HepG2 (cell line): ENCODE measurements around the gene HSD3B7. TPM values are rescaled to one million over a fixed set of nuclear protein-coding genes. Genes with fewer than 3 reads are reported as not detected.

Source experiments
- ARID4A ChIP-seq: sonication (generic); formaldehyde crosslinking; IDR thresholded peaks from 2 replicates; pipeline ENCODE4 v1.5.0; 2020; ENCODE audit warnings: mild to moderate bottlenecking, missing genetic modification reagents, borderline replicate concordance
- ARNT2 ChIP-seq: sonication (generic); formaldehyde crosslinking; IDR thresholded peaks from 2 replicates; pipeline ENCODE4 v1.8.0; 2022; ENCODE audit warnings: mild to moderate bottlenecking, low read depth, missing genetic modification reagents, moderate library complexity
- BCL3 ChIP-seq: sonication (generic); formaldehyde crosslinking; IDR thresholded peaks from 2 replicates; pipeline ENCODE4 v1.5.1; 2020; ENCODE audit warnings: mild to moderate bottlenecking, missing genetic modification reagents, moderate library complexity
- FOXJ3 ChIP-seq: sonication (generic); formaldehyde crosslinking; IDR thresholded peaks from 2 replicates; pipeline ENCODE4 v1.4.0; 2020; ENCODE audit warnings: missing genetic modification reagents, mild to moderate bottlenecking, borderline replicate concordance
- FOXP4 ChIP-seq: sonication (generic); formaldehyde crosslinking; IDR thresholded peaks from 2 replicates; pipeline ENCODE4 v1.4.0; 2020; ENCODE audit warnings: missing genetic modification reagents
- GABPB1 ChIP-seq: IDR thresholded peaks from 2 replicates; pipeline ENCODE4 v1.6.1; 2016; ENCODE audit warnings: mild to moderate bottlenecking, missing genetic modification reagents, moderate library complexity, missing compliant biosample characterization
- HNF4A ChIP-seq: sonication (generic); formaldehyde crosslinking; IDR thresholded peaks from 2 replicates; pipeline ENCODE4 v1.4.0; 2020; ENCODE audit warnings: missing genetic modification reagents
- MAZ ChIP-seq, 2 experiments: sonication (generic) in 1 of 2; formaldehyde crosslinking in 1 of 2; IDR thresholded peaks; 2 replicates each; pipeline versions ENCODE4 v1.5.0 to v1.6.1; 2012 to 2020; ENCODE audit warnings: low read depth in 2 of 2, mild to moderate bottlenecking in 2 of 2, borderline replicate concordance in 1 of 2, improper control_type of control experiment in 1 of 2, low read length in 1 of 2, missing genetic modification reagents in 1 of 2, moderate library complexity in 1 of 2
- PHF5A ChIP-seq: IDR thresholded peaks from one replicate; pipeline ENCODE4 v1.6.1; 2018; ENCODE audit warnings: low read depth, missing genetic modification reagents; ENCODE audit not compliant: unreplicated experiment
- PHF8 ChIP-seq: sonication (generic); formaldehyde crosslinking; IDR thresholded peaks from 2 replicates; pipeline ENCODE4 v1.5.0; 2020; ENCODE audit warnings: missing genetic modification reagents
- SP5 ChIP-seq: IDR thresholded peaks from 2 replicates; pipeline ENCODE4 v1.6.1; 2016; ENCODE audit warnings: low read depth, borderline replicate concordance
- ZFX ChIP-seq: sonication (generic); formaldehyde crosslinking; IDR thresholded peaks from 2 replicates; pipeline ENCODE4 v1.4.0; 2020; ENCODE audit warnings: mild to moderate bottlenecking, low read depth, missing genetic modification reagents, moderate library complexity
- ZNF552 ChIP-seq: sonication (generic); formaldehyde crosslinking; IDR thresholded peaks from 2 replicates; pipeline ENCODE4 v1.9.0; 2022; ENCODE audit warnings: missing genetic modification reagents, mild to moderate bottlenecking, borderline replicate concordance
- ZNF746 ChIP-seq: sonication (generic); formaldehyde crosslinking; IDR thresholded peaks from 2 replicates; pipeline ENCODE4 v1.8.0; 2022; ENCODE audit warnings: mild to moderate bottlenecking, missing genetic modification reagents
- ZSCAN22 ChIP-seq: sonication (generic); formaldehyde crosslinking; IDR thresholded peaks from 2 replicates; pipeline ENCODE4 v1.4.0; 2020; ENCODE audit warnings: mild to moderate bottlenecking, missing genetic modification reagents
- polyA plus RNA-seq, 8 experiments: library from polyadenylated mRNA; depleted of rRNA in 3 of 8; stranded (reverse) in 7 of 8; unstranded in 1 of 8; fragments of >200 nt; fragmentation: Illumina TruSeq in 4 of 8; extraction: Trizol in 4 of 8; gene quantifications; 2 replicates each; pipeline versions ENCODE4 v1.2.1 to v1.2.3, GENCODE V29; 2011 to 2016; ENCODE audit warnings: low read depth in 4 of 8, missing spikeins in 1 of 8, mixed read lengths in 1 of 8; ENCODE audit not compliant: insufficient read depth in 1 of 8
- total RNA-seq, 5 experiments: library from RNA; depleted of rRNA; stranded (reverse); fragments of >200 nt; fragmentation: Illumina TruSeq; extraction: Trizol; gene quantifications; 2 replicates each; pipeline ENCODE4 v1.2.3, GENCODE V29; 2016; ENCODE audit warnings: low read depth in 1 of 5

HSD3B7 gene
- total and polyA plus RNA-seq, 2 of the 13 experiments (the other 11 are each of a cell fraction or from before 2014, with no cell fraction given) = 32.9 to 69.7 TPM

GRCh38 chr16:31001507-31002249 is 16.7 kb downstream of the HSD3B7 start (continued):
- TF ChIP-seq ARID4A (CRISPR knock-in tag) (peak; percentile 57), ZSCAN22 (CRISPR knock-in tag) (peak; percentile 22; the same call in 1 of the 2 replicates), GABPB1 (peak; percentile 31; the same call in 1 of the 2 replicates), FOXJ3 (no peak), MAZ (IDR thresholded peaks at IDR 0.05; ENCODE audit: borderline replicate concordance, low read depth, low read length) (no peak), MAZ (CRISPR knock-in tag; IDR thresholded peaks at IDR 0.05; ENCODE audit: low read depth) (peak; percentile 69; the same call in 1 of the 2 replicates), BCL3 (CRISPR knock-in tag) (0 out of 2 replicates have a peak, but pooled peaks have one; percentile 32), PHF8 (CRISPR knock-in tag) (peak; percentile 16; the same call in 1 of the 2 replicates), ZNF746 (CRISPR knock-in tag) (peak; percentile 93; the same call in 1 of the 2 replicates), SP5 (CRISPR knock-in tag) (peak; percentile 48; the same call in 1 of the 2 replicates), ARNT2 (no peak), HNF4A (CRISPR knock-in tag) (peak; percentile 62; the same call in 1 of the 2 replicates), ZNF552 (CRISPR knock-in tag) (no peak), FOXP4 (CRISPR knock-in tag) (peak; percentile 48), PHF5A (CRISPR knock-in tag) (peak; percentile 60), ZFX (CRISPR knock-in tag) (peak; percentile 33; the same call in 1 of the 2 replicates)
